Measurements from ENCODE around the gene ELAC1.

DNA sequence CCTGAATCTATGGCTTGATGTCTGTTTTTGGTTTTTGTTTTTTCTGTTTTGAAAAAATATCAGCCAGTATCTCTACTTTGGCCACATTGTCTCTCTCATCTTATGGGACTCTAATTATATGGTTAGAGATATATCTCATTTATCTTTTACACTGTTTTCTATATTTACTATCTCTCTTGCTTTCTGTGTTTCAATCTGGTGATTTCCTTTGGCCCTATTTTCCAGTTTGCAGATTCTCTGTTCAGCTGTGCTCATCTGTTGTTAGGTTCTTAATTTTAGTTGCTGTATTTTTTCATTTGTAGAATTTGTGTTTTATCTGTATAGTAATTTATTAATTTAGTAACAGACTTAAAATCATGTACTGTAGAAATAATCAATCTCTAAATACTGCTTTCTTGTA, 41.3 kb upstream of the ELAC1 start:
- TF ChIP-seq, protein P1, sequence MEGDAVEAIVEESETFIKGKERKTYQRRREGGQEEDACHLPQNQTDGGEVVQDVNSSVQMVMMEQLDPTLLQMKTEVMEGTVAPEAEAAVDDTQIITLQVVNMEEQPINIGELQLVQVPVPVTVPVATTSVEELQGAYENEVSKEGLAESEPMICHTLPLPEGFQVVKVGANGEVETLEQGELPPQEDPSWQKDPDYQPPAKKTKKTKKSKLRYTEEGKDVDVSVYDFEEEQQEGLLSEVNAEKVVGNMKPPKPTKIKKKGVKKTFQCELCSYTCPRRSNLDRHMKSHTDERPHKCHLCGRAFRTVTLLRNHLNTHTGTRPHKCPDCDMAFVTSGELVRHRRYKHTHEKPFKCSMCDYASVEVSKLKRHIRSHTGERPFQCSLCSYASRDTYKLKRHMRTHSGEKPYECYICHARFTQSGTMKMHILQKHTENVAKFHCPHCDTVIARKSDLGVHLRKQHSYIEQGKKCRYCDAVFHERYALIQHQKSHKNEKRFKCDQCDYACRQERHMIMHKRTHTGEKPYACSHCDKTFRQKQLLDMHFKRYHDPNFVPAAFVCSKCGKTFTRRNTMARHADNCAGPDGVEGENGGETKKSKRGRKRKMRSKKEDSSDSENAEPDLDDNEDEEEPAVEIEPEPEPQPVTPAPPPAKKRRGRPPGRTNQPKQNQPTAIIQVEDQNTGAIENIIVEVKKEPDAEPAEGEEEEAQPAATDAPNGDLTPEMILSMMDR (IDR thresholded peaks at IDR 0.05): no peak
- no peak for TF ChIP-seq EP300 (IDR thresholded peaks at IDR 0.05)
- no peak for TF ChIP-seq POLR2A (IDR thresholded peaks at IDR 0.05)
